ENCODE data around the gene KHDC4.

The KHDC4 gene

DNA sequence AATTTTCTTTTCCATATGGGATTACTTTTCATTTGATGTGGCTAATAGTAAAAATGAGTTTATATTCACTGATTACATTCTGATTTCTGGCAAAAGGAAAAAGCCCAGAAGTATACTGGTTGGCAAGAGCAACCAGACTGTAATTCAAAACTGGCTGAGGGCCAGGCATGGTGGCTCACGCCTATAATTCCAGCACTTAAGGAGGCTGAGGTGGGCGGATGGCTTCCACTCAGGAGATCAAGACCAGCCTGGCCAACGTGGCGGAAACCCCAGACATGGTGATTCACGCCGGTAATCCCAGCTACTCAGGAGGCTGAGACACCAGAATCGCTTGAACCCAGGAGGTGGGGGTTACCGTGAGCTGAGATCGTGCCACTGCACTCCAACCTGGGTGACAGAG, 60.4 kb downstream of the KHDC4 start:
- ChIA-PET CTCF (interaction anchor here (0.6 to 1.4 kb wide), 3 partner anchors 9 to 53 kb away, joined by 4 to 6 read pairs (median 4); partner anchors contain the start of gene GON4L), POLR2A (no interaction called here)
- Histone ChIP-seq H3K36me3 (ENCODE audit: control insufficient read depth in 2 of 2, insufficient read depth in 1 of 2, low read length in 2 of 2) (no peaks in the 10 kb centered on the region), H3K27ac (ENCODE audit: extremely low read depth, low read depth, low read length) (no peak overlapping the region), H3K4me1 (ENCODE audit: control insufficient read depth, insufficient read depth, low read length) (peaks cover 4% of the 10 kb centered on the region; the same call in 1 of the 2 replicates), H3K4me3 (ENCODE audit: low read depth, low read length) (no peak overlapping the region), H3K9me3 (ENCODE audit: control insufficient read depth, insufficient read depth, low read depth, low read length) (no peaks in the 10 kb centered on the region)
- TF ChIP-seq, protein P1, sequence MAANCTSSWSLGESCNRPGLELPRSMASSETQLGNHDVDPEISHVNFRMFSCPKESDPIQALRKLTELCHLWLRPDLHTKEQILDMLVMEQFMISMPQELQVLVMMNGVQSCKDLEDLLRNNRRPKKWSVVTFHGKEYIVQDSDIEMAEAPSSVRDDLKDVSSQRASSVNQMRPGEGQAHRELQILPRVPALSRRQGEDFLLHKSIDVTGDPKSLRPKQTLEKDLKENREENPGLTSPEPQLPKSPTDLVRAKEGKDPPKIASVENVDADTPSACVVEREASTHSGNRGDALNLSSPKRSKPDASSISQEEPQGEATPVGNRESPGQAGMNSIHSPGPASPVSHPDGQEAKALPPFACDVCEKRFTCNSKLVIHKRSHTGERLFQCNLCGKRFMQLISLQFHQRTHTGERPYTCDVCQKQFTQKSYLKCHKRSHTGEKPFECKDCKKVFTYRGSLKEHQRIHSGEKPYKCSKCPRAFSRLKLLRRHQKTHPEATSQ (tag by site-specific recombination; IDR thresholded peaks at IDR 0.05) = no peak
- no peak for TF ChIP-seq ZNF585B (tag by site-specific recombination; IDR thresholded peaks at IDR 0.05)
- TF ChIP-seq ZNF221 (tag by site-specific recombination; IDR thresholded peaks at IDR 0.05; ENCODE audit: borderline replicate concordance) = no peak
- TF ChIP-seq, protein P2, sequence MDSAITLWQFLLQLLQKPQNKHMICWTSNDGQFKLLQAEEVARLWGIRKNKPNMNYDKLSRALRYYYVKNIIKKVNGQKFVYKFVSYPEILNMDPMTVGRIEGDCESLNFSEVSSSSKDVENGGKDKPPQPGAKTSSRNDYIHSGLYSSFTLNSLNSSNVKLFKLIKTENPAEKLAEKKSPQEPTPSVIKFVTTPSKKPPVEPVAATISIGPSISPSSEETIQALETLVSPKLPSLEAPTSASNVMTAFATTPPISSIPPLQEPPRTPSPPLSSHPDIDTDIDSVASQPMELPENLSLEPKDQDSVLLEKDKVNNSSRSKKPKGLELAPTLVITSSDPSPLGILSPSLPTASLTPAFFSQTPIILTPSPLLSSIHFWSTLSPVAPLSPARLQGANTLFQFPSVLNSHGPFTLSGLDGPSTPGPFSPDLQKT (IDR thresholded peaks at IDR 0.05; ENCODE audit: borderline replicate concordance, low read depth, low read length) = no peak
- TF ChIP-seq KLF8 (tag by site-specific recombination; IDR thresholded peaks at IDR 0.05) = no peak
- TF ChIP-seq ZNF776 (tag by site-specific recombination; IDR thresholded peaks at IDR 0.05; ENCODE audit: borderline replicate concordance) = no peak
- TF ChIP-seq ZBTB20 (tag by site-specific recombination; IDR thresholded peaks at IDR 0.05) = 0 out of 2 replicates have a peak, but pooled peaks have one; percentile 17
- TF ChIP-seq, protein P3, sequence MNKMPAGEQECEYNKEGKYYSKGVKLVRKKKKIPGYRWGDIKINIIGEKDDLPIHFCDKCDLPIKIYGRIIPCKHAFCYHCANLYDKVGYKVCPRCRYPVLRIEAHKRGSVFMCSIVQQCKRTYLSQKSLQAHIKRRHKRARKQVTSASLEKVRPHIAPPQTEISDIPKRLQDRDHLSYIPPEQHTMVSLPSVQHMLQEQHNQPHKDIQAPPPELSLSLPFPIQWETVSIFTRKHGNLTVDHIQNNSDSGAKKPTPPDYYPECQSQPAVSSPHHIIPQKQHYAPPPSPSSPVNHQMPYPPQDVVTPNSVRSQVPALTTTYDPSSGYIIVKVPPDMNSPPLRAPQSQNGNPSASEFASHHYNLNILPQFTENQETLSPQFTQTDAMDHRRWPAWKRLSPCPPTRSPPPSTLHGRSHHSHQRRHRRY (tag by site-specific recombination; IDR thresholded peaks at IDR 0.05) = no peak
- TF ChIP-seq, protein P4, sequence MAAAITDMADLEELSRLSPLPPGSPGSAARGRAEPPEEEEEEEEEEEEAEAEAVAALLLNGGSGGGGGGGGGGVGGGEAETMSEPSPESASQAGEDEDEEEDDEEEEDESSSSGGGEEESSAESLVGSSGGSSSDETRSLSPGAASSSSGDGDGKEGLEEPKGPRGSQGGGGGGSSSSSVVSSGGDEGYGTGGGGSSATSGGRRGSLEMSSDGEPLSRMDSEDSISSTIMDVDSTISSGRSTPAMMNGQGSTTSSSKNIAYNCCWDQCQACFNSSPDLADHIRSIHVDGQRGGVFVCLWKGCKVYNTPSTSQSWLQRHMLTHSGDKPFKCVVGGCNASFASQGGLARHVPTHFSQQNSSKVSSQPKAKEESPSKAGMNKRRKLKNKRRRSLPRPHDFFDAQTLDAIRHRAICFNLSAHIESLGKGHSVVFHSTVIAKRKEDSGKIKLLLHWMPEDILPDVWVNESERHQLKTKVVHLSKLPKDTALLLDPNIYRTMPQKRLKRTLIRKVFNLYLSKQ (tag by site-specific recombination; IDR thresholded peaks at IDR 0.05; ENCODE audit: borderline replicate concordance) = no peak
- TF ChIP-seq, protein P5, sequence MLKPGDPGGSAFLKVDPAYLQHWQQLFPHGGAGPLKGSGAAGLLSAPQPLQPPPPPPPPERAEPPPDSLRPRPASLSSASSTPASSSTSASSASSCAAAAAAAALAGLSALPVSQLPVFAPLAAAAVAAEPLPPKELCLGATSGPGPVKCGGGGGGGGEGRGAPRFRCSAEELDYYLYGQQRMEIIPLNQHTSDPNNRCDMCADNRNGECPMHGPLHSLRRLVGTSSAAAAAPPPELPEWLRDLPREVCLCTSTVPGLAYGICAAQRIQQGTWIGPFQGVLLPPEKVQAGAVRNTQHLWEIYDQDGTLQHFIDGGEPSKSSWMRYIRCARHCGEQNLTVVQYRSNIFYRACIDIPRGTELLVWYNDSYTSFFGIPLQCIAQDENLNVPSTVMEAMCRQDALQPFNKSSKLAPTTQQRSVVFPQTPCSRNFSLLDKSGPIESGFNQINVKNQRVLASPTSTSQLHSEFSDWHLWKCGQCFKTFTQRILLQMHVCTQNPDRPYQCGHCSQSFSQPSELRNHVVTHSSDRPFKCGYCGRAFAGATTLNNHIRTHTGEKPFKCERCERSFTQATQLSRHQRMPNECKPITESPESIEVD (tag by site-specific recombination; IDR thresholded peaks at IDR 0.05) = peak; percentile 81; the same call in 1 of the 2 replicates
- TF ChIP-seq ZNF202 (tag by site-specific recombination; IDR thresholded peaks at IDR 0.05; ENCODE audit: borderline replicate concordance) = no peak
- TF ChIP-seq ZNF629 (tag by site-specific recombination; IDR thresholded peaks at IDR 0.05) = no peak
- no peak for TF ChIP-seq ZNF792 (tag by site-specific recombination; IDR thresholded peaks at IDR 0.05)
- TF ChIP-seq ZNF214 (tag by site-specific recombination; IDR thresholded peaks at IDR 0.05; ENCODE audit: borderline replicate concordance) = no peak
- no peak for TF ChIP-seq ZNF747 (tag by site-specific recombination; IDR thresholded peaks at IDR 0.05)
- TF ChIP-seq ZNF510 (tag by site-specific recombination; IDR thresholded peaks at IDR 0.05; ENCODE audit: insufficient replicate concordance) = no peak
- no peak for TF ChIP-seq ZSCAN16 (tag by site-specific recombination; IDR thresholded peaks at IDR 0.05)
- no peak for TF ChIP-seq ZNF140 (tag by site-specific recombination; IDR thresholded peaks at IDR 0.05)
- no peak for TF ChIP-seq ZNF24 (tag by site-specific recombination; IDR thresholded peaks at IDR 0.05)
- TF ChIP-seq ZNF121 (tag by site-specific recombination; IDR thresholded peaks at IDR 0.05) = no peak
- TF ChIP-seq ZNF184 (tag by site-specific recombination; IDR thresholded peaks at IDR 0.05) = no peak
- TF ChIP-seq, protein P6, sequence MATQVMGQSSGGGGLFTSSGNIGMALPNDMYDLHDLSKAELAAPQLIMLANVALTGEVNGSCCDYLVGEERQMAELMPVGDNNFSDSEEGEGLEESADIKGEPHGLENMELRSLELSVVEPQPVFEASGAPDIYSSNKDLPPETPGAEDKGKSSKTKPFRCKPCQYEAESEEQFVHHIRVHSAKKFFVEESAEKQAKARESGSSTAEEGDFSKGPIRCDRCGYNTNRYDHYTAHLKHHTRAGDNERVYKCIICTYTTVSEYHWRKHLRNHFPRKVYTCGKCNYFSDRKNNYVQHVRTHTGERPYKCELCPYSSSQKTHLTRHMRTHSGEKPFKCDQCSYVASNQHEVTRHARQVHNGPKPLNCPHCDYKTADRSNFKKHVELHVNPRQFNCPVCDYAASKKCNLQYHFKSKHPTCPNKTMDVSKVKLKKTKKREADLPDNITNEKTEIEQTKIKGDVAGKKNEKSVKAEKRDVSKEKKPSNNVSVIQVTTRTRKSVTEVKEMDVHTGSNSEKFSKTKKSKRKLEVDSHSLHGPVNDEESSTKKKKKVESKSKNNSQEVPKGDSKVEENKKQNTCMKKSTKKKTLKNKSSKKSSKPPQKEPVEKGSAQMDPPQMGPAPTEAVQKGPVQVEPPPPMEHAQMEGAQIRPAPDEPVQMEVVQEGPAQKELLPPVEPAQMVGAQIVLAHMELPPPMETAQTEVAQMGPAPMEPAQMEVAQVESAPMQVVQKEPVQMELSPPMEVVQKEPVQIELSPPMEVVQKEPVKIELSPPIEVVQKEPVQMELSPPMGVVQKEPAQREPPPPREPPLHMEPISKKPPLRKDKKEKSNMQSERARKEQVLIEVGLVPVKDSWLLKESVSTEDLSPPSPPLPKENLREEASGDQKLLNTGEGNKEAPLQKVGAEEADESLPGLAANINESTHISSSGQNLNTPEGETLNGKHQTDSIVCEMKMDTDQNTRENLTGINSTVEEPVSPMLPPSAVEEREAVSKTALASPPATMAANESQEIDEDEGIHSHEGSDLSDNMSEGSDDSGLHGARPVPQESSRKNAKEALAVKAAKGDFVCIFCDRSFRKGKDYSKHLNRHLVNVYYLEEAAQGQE (tag by site-specific recombination; IDR thresholded peaks at IDR 0.05) = no peak
- TF ChIP-seq ZNF610 (tag by site-specific recombination; IDR thresholded peaks at IDR 0.05; ENCODE audit: borderline replicate concordance) = no peak
- TF ChIP-seq ZNF621 (tag by site-specific recombination; IDR thresholded peaks at IDR 0.05) = no peak
- TF ChIP-seq ZNF660 (tag by site-specific recombination; IDR thresholded peaks at IDR 0.05) = peak; percentile 58; the same call in 1 of the 2 replicates
- TF ChIP-seq ZFP37 (tag by site-specific recombination; IDR thresholded peaks at IDR 0.05) = no peak
- TF ChIP-seq, protein P7, sequence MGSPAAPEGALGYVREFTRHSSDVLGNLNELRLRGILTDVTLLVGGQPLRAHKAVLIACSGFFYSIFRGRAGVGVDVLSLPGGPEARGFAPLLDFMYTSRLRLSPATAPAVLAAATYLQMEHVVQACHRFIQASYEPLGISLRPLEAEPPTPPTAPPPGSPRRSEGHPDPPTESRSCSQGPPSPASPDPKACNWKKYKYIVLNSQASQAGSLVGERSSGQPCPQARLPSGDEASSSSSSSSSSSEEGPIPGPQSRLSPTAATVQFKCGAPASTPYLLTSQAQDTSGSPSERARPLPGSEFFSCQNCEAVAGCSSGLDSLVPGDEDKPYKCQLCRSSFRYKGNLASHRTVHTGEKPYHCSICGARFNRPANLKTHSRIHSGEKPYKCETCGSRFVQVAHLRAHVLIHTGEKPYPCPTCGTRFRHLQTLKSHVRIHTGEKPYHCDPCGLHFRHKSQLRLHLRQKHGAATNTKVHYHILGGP (tag by site-specific recombination; IDR thresholded peaks at IDR 0.05) = no peak

Data from HEK293 (cell line).